B cell (primary cell): ENCODE results near the gene B9D2. TPM values are rescaled to one million over a fixed set of nuclear protein-coding genes. Genes with fewer than 3 reads are reported as not detected.

Experiments used
- ATAC-seq: fragments of 200-7000 bp; cut with Tn5 transposase; one replicate; pipeline ENCODE4 v1.10.0; 2021; ENCODE audit warnings: low read depth, mild to moderate bottlenecking, moderate number of reproducible peaks, moderate library complexity
- CTCF ChIA-PET: fragments of 350-600 bp; sonication (Branson Sonifier 250); formaldehyde crosslinking; loops from one replicate; lab custom pipeline; 2021; ENCODE audit warnings: antibody characterized with exemption, inconsistent platforms; lab: Charles Lee
- POLR2A ChIA-PET: fragments of 350-600 bp; sonication (Branson Sonifier 250); formaldehyde crosslinking; loops from one replicate; lab custom pipeline; 2021; ENCODE audit warnings: antibody characterized with exemption; lab: Charles Lee
- DNase-seq: peaks from one replicate; pipeline ENCODE4 v3.0.0; 2013
- H2AFZ ChIP-seq: 2 replicates; pipeline ENCODE4 v1.6.1; 2012; ENCODE audit warnings: mild to moderate bottlenecking, low read depth, low read length; ENCODE audit not compliant: insufficient read depth, poor library complexity, severe bottlenecking
- H3K27ac ChIP-seq, 2 donors: 1 replicate in 1 of 2; 2 replicates in 1 of 2; pipeline ENCODE4 v1.5.1; 2012 to 2013; ENCODE audit warnings: low read length in 2 of 2, mild to moderate bottlenecking in 2 of 2, moderate library complexity in 1 of 2
- H3K27me3 ChIP-seq, 4 experiments: fragments of 200-600 bp in 1 of 4; sonication (generic) in 1 of 4; replicated peaks in 1 of 4; 1 replicate in 2 of 4; 2 replicates in 2 of 4; pipeline versions ENCODE4 v1.6.1 to v1.7.0; 2013 to 2016; ENCODE audit warnings: low read length in 3 of 4, mild to moderate bottlenecking in 2 of 4, mixed read lengths in 1 of 4, moderate library complexity in 1 of 4; ENCODE audit not compliant: insufficient read depth in 4 of 4, control insufficient read depth in 3 of 4; ENCODE audit errors: control extremely low read depth in 1 of 4
- H3K36me3 ChIP-seq, 2 experiments: replicated peaks in 1 of 2; 1 replicate in 1 of 2; 2 replicates in 1 of 2; pipeline versions ENCODE4 v1.6.1 to v1.7.1; 2013; ENCODE audit warnings: low read length in 1 of 2; ENCODE audit not compliant: insufficient read depth in 2 of 2, control insufficient read depth in 1 of 2; ENCODE audit errors: control extremely low read depth in 1 of 2, extremely low read depth in 1 of 2
- H3K4me1 ChIP-seq, 2 donors: fragments of 200-600 bp in 1 of 2; sonication (generic) in 1 of 2; 1 replicate in 1 of 2; 2 replicates in 1 of 2; pipeline versions ENCODE4 v1.5.1 to v1.6.1; 2013 to 2017; ENCODE audit warnings: low read length in 2 of 2; ENCODE audit not compliant: control insufficient read depth in 2 of 2, insufficient read depth in 2 of 2
- H3K4me2 ChIP-seq: replicated peaks from 2 replicates; pipeline ENCODE3; 2012; ENCODE audit warnings: mild to moderate bottlenecking, low read depth, low read length; ENCODE audit not compliant: poor library complexity, severe bottlenecking
- H3K4me3 ChIP-seq, 5 experiments: fragments of 200-600 bp in 1 of 5; sonication (generic) in 1 of 5; 1 replicate in 3 of 5; 2 replicates in 2 of 5; pipeline versions ENCODE4 v1.5.1 to v1.7.0; 2011 to 2016; ENCODE audit warnings: low read length in 4 of 5, mild to moderate bottlenecking in 4 of 5, low read depth in 2 of 5, control low read depth in 1 of 5, moderate library complexity in 1 of 5; ENCODE audit not compliant: insufficient read depth in 1 of 5; ENCODE audit errors: control extremely low read depth in 1 of 5, extremely low read depth in 1 of 5
- H3K79me2 ChIP-seq: fragments of 200-600 bp; sonication (generic); one replicate; pipeline ENCODE4 v1.6.0; 2016; ENCODE audit warnings: low read length; ENCODE audit not compliant: control insufficient read depth, insufficient read depth
- H3K9ac ChIP-seq: fragments of 200-600 bp; sonication (generic); 2 replicates; pipeline ENCODE4 v1.6.1; 2017; ENCODE audit warnings: mild to moderate bottlenecking, low read length, moderate library complexity
- H3K9me3 ChIP-seq, 3 donors: one replicate each; pipeline versions ENCODE4 v1.6.1 to v1.7.1; 2013; ENCODE audit warnings: low read length in 2 of 3; ENCODE audit not compliant: control insufficient read depth in 2 of 3, insufficient read depth in 1 of 3; ENCODE audit errors: control extremely low read depth in 1 of 3
- H4K20me1 ChIP-seq: 2 replicates; pipeline ENCODE4 v1.6.0; 2012; ENCODE audit warnings: mild to moderate bottlenecking, low read length; ENCODE audit not compliant: insufficient read depth, control insufficient read depth, poor library complexity, severe bottlenecking
- H3K27ac Mint-ChIP-seq: one replicate; pipeline ENCODE4 v1.8.0; 2021; ENCODE audit warnings: mixed read lengths
- H3K27me3 Mint-ChIP-seq: one replicate; pipeline ENCODE4 v1.8.0; 2021; ENCODE audit warnings: mixed read lengths
- H3K4me1 Mint-ChIP-seq: one replicate; pipeline ENCODE4 v1.8.0; 2021; ENCODE audit warnings: mixed read lengths
- H3K4me3 Mint-ChIP-seq: one replicate; pipeline ENCODE4 v1.8.0; 2021; ENCODE audit warnings: mixed read lengths
- H3K9me3 Mint-ChIP-seq: one replicate; pipeline ENCODE4 v1.8.0; 2022; ENCODE audit warnings: mixed read lengths; ENCODE audit not compliant: insufficient read depth
- CTCF ChIP-seq: fragments of 200-600 bp; IDR thresholded peaks from one replicate; pipeline ENCODE4 v1.8.0; 2022; ENCODE audit warnings: antibody characterized with exemption, mild to moderate bottlenecking
- EZH2 ChIP-seq: IDR thresholded peaks from 2 replicates; pipeline ENCODE4 v1.6.1; 2012; ENCODE audit warnings: borderline replicate concordance, low read depth, mild to moderate bottlenecking, moderate library complexity, low read length; ENCODE audit not compliant: insufficient read depth, poor library complexity, severe bottlenecking
- WGBS: methylation state at CpG from one replicate; pipeline ENCODE4 v1.1.5; 2013; ENCODE audit warnings: missing lambda C conversion rate; ENCODE audit not compliant: insufficient coverage; 5-methylcytosine and 5-hydroxymethylcytosine counted together
- intact Hi-C: fragments of 100-400 bp; cut with micrococcal nuclease; formaldehyde crosslinking; loops from one replicate; pipeline ENCODE4 v1.10.0; 2022
- polyA plus RNA-seq: library from polyadenylated mRNA; depleted of rRNA; stranded (reverse); fragments of >200 nt; gene quantifications from 2 replicates; pipeline ENCODE4 v1.2.3, GENCODE V29; 2012
- total RNA-seq, 2 donors: library from RNA; stranded (reverse); fragments of 120-200 nt in 1 of 2; gene quantifications; 1 replicate in 1 of 2; 2 replicates in 1 of 2; pipeline versions ENCODE4 v1.2.3 to v1.2.4, GENCODE V29; 2013 to 2022

The B9D2 gene
- total and polyA plus RNA-seq, 2 donors (not counting 1 experiment from before 2014, with no cell fraction given), result 9.9 to 17.5 TPM

DNA sequence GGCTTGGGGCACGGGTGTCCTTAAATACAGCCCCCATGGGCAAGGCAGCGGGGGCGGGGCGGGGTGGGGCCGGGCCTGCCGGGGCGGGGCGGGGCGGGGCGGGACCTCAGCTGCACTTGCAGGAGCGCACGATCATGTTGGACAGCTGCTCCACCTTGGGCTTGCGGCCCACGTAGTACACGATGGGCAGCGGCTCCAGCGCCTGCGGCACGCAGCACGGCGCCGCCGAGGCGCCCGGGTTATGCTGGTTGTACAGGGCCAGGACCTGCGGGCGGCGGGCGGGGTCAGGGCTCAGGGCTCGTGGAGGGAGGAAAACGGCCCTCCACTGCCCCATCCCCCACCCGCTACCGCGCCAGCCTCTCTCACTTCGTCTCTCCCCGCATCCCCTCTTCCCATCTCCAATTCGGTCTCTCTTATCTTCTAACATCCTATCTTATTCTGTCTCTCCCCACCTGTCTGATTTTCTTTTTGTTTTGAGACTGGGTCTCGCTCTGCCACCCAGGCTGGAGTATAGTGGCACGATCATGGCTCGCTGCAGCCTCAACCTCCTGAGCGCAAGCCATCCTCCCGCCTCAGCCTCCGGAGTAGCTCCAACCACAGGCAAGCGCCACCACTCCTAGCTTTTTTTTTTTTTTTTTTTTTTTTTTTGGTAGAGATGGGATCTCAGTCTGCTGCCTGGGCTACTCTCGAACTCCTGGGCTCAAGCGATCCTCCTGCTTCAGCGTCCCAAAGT lies 32.8 kb downstream of the B9D2 start:
- H3K4me2 ChIP-seq, result no peak overlapping the region
- H2AFZ ChIP-seq, result no peak overlapping the region
- H3K9me3 ChIP-seq, result no peaks in the 10 kb centered on the region
- TF ChIP-seq CTCF (no peak), EZH2 (no peak)
- peak overlapping the region in 1 of 2 donors; percentile 27 for H3K27ac ChIP-seq
- peaks cover 3 to 49% of the 10 kb centered on the region in 2 experiments for H3K36me3 ChIP-seq
- CTCF ChIA-PET, result interaction anchor here (1.5 kb wide), 1 partner anchor 18 kb away, joined by 4 read pairs; no protein-coding TSS in a partner anchor
- Mint-ChIP-seq H3K27ac (peak overlapping the region; percentile 37), H3K4me3 (no peak overlapping the region), H3K4me1 (peaks cover 61% of the 10 kb centered on the region), H3K9me3 (no peaks in the 10 kb centered on the region), H3K27me3 (no peaks in the 10 kb centered on the region)
- peaks cover 28% of the 10 kb centered on the region for H3K79me2 ChIP-seq
- POLR2A ChIA-PET, result interaction anchor here (0.6 kb wide), 1 partner anchor 1106 kb away, joined by 5 read pairs; no protein-coding TSS in a partner anchor
- 96% methylated on average over 32 of the region's 47 CpGs for WGBS
- ATAC-seq, result no peak
- H3K4me1 ChIP-seq, result peaks cover 53 to 67% of the 10 kb centered on the region in 2 donors
- H3K4me3 ChIP-seq, result no peak overlapping the region
- intact Hi-C loops, result no loop called here
- H3K27me3 ChIP-seq, result no peaks in the 10 kb centered on the region
- H3K9ac ChIP-seq, result no peak overlapping the region
- H4K20me1 ChIP-seq, result peaks cover 45% of the 10 kb centered on the region
- DNase-seq, result no peak

DNA sequence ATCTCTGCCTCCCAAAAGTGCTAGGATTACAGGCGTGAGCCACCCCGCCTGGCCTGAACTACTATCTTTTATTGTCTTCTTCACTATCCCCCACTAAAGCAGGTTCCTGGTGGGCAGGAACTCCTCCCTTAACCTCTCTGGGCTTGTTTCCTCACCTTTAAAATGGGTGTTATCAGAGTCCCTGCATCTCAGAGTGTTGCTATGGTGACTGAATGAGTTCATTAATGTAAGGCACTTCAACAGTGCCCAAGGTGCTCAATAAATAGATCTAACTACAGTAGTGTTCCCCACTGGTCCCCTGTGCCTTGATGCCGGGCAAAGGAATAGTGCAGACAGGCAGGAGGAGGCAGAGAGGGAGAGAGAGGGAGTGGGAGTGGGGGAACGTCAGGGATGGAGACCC lies 33.5 kb downstream of the B9D2 start:
- no peak overlapping the region for H3K4me2 ChIP-seq
- no peak for DNase-seq
- peaks cover 41% of the 10 kb centered on the region for H4K20me1 ChIP-seq
- no peak overlapping the region for H3K9ac ChIP-seq
- peaks cover 23% of the 10 kb centered on the region for H3K79me2 ChIP-seq
- H2AFZ ChIP-seq, result no peak overlapping the region
- H3K9me3 ChIP-seq, result no peaks in the 10 kb centered on the region
- H3K36me3 ChIP-seq, result peaks cover 3 to 44% of the 10 kb centered on the region in 2 experiments
- H3K9me3 Mint-ChIP-seq, result no peaks in the 10 kb centered on the region
- CTCF ChIA-PET, result no interaction called here
- H3K4me3 ChIP-seq, result no peak overlapping the region
- TF ChIP-seq CTCF, result no peak
- TF ChIP-seq EZH2, result no peak
- 100% methylated on average over 3 of the region's 4 CpGs for WGBS
- peak overlapping the region; percentile 81 for H3K27ac Mint-ChIP-seq
- no peak for ATAC-seq
- peaks cover 63% of the 10 kb centered on the region for H3K4me1 Mint-ChIP-seq
- H3K4me3 Mint-ChIP-seq, result peak overlapping the region; percentile 46
- H3K27ac ChIP-seq, result peak overlapping the region in 1 of 2 donors; percentile 51
- H3K27me3 Mint-ChIP-seq, result no peaks in the 10 kb centered on the region
- POLR2A ChIA-PET, result no interaction called here
- peaks cover 56 to 68% of the 10 kb centered on the region in 2 donors for H3K4me1 ChIP-seq
- no peaks in the 10 kb centered on the region for H3K27me3 ChIP-seq
- intact Hi-C loops, result no loop called here
